AG09319 (cell line): ENCODE data around the gene AGBL1.

ENCODE experiments used
- DNase-seq: peaks from one replicate; pipeline ENCODE4 v3.0.0-alpha.2; 2010; ENCODE audit warnings: low read depth; ENCODE audit errors: extremely low read depth
- TF ChIP-seq, protein P1 (sequence below): IDR thresholded peaks from 2 replicates; pipeline ENCODE4 v1.5.1; 2011; ENCODE audit warnings: low read depth, mild to moderate bottlenecking, inconsistent platforms, low read length, moderate library complexity

The AGBL1 gene

DNA sequence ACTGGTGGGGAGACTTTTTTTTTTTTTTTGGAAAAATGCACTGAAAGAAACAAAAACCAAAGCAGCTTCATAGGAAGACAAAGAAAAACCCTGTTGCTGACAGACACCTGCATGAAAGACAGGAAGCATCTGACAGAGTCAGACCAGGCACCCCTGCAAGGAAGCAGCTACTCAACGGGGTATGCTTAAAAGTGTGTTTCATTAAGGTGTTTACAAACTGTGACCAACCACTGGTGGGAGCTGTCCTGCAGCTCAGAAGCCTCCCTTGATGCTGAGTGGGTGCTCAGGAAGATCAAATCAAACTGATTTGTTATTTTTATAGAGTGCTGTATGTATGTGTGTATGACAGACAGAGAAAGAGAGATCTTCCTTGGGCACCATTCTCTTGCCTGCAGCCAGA, 34.7 kb upstream of the AGBL1 start:
- TF ChIP-seq, protein P1, sequence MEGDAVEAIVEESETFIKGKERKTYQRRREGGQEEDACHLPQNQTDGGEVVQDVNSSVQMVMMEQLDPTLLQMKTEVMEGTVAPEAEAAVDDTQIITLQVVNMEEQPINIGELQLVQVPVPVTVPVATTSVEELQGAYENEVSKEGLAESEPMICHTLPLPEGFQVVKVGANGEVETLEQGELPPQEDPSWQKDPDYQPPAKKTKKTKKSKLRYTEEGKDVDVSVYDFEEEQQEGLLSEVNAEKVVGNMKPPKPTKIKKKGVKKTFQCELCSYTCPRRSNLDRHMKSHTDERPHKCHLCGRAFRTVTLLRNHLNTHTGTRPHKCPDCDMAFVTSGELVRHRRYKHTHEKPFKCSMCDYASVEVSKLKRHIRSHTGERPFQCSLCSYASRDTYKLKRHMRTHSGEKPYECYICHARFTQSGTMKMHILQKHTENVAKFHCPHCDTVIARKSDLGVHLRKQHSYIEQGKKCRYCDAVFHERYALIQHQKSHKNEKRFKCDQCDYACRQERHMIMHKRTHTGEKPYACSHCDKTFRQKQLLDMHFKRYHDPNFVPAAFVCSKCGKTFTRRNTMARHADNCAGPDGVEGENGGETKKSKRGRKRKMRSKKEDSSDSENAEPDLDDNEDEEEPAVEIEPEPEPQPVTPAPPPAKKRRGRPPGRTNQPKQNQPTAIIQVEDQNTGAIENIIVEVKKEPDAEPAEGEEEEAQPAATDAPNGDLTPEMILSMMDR: no peak
- no peak for DNase-seq

DNA sequence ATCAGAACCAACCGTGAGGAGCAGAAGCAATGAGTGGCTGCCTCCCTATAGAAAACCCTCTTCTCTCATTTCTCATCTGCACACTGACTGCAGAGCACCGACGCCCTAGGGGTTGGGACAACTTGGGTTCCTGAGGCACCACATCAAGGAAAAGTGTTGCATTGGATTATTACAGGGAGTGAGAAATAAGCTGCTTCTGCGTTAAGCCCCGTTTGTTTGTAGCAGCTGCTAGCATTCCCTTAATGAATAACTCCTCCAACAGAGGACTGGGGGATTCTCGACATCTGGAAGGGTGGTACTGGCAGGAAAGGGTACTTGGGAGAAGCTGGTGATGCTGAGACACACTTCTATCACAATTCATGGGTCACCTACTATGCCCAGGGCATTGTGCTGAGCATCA, 25.3 kb upstream of the AGBL1 start:
- TF ChIP-seq, protein P1: no peak
- DNase-seq: no peak

DNA sequence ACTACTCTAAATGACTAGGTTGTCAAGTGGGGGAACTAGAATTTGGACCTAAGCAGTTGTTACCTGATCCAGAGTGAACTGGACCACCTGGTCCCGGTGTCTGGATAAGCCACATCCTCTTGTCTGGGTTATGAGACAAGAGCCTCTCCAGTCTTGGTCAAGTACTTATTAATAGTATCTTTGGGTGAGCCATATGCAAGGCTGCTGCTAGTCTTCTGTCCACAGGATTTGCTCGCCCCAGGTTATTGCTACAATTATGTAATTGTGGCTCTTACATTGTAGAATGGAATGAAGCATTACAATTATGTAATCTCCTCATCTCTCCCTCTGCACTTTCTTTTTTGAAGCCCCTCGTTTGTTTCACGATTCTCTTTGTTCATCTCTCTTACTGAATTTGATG, 24.0 kb upstream of the AGBL1 start:
- TF ChIP-seq, protein P1: no peak
- DNase-seq: no peak

DNA sequence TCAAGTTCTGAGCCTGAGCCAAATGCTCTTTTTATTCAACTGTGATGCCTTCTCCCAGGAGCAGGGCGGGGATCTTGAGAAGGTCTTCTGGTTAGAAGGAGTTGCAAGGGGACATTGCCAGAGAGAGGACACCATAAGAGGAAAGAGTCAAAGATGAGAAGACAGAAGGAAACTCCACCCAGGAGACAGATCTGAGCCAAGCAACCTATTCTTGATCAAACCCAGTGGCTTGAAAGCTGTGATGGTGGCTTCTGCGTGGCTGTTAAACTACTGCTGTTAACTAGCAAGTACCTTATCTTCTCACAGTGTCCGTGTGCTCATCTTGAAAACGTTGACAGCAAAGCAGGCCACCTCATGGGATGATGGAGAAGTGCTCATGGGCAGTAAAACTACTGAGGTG, 19.8 kb upstream of the AGBL1 start:
- no peak for DNase-seq
- TF ChIP-seq, protein P1: no peak

DNA sequence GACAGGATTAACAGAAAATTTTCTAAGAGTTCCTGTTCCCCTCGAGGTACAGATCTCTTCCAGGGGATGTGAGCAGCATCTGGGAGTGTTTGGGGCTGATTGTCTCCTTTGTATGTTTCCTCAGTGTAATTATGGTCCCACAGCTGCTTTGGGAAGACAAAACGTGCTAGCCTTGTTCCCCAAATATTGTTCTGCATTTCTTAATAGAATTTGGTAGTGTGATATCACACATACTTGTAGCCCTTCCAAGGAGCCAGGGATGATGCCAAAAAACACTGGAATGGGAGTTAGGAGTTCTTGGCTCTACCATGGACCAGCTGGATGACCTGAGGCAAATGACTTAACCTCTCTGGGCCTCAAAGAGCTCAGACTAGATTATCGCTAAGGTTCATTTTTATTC, 19.0 kb upstream of the AGBL1 start:
- DNase-seq: no peak
- TF ChIP-seq, protein P1: no peak

DNA sequence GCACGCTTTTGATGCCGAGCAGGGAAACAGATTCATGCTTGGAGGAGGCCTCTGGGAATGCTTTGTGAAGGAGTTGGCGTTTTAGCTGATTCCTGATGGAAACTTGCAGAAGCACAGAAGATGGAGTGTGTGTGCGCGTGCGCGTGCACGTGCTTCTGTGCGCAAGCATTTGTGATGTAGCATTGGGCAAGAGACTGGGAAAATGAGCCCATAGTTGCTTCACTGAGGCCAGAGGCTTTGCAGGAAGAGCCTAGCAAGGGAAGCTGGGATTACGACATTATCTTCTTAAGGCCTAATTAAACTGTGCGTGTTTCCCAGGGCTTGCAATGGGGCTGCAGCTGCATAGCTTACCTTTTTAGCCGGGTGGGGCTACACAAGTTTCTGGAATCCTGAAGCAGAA, 18.1 kb upstream of the AGBL1 start:
- no peak for DNase-seq
- TF ChIP-seq, protein P1: no peak

DNA sequence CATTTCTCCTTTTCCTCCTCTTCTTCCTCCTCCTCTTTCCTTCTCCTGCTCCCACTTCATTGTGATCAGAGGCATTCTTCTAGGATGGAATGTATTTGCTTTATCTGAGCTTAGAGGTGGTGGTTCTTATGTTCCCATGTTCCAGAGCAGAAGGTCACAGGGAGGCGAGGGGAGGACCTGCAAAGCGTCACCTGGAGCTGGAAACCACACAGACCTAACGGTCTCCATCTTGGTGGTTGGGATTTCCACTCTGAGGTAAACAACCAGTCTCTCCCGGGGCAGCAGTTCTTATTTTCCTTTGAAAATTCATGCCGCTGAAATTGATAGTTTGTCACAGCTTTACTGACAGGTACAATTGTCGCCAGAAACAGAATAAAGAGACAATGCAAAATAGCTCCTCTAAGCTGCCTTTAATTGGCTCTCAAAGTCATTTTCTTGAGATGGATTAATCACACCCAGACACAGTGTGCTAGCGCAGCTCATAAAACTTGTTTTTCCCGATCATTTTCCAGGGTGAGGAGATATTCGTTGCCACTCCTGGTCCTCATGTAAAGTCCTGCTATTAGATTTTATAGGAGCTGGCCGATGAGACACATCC, 16.9 kb upstream of the AGBL1 start:
- DNase-seq: no peak
- TF ChIP-seq, protein P1: no peak
